Loucy (cell line): ENCODE measurements around the gene PRPSAP2.

Experiments used
- H2AFZ ChIP-seq: fragments of 200-600 bp; sonication (generic); 2 replicates; pipeline ENCODE4 v1.6.0; 2016; ENCODE audit warnings: antibody characterized with exemption, mild to moderate bottlenecking, low read length, moderate library complexity
- H3F3A ChIP-seq: fragments of 200-600 bp; 2 replicates; pipeline ENCODE4 v1.6.0; 2016; ENCODE audit warnings: antibody characterized with exemption, low read depth, mild to moderate bottlenecking
- H3K27me3 ChIP-seq: fragments of 200-600 bp; sonication (generic); 2 replicates; pipeline ENCODE4 v1.6.1; 2014; ENCODE audit warnings: low read length, mild to moderate bottlenecking; ENCODE audit not compliant: insufficient read depth, poor library complexity, severe bottlenecking
- H3K36me3 ChIP-seq: fragments of 200-600 bp; sonication (generic); 2 replicates; pipeline ENCODE4 v1.6.1; 2016; ENCODE audit warnings: low read length; ENCODE audit not compliant: insufficient read depth
- H3K4me1 ChIP-seq: fragments of 200-600 bp; sonication (generic); 2 replicates; pipeline ENCODE4 v1.5.1; 2014; ENCODE audit warnings: low read length, mild to moderate bottlenecking; ENCODE audit not compliant: insufficient read depth, poor library complexity, severe bottlenecking
- H3K4me2 ChIP-seq: fragments of 200-600 bp; sonication (generic); 2 replicates; pipeline ENCODE4 v1.6.0; 2014; ENCODE audit warnings: antibody characterized with exemption, low read length, low read depth, mild to moderate bottlenecking; ENCODE audit not compliant: poor library complexity, severe bottlenecking
- H3K4me3 ChIP-seq: fragments of 200-600 bp; sonication (generic); 2 replicates; pipeline ENCODE4 v1.5.1; 2014; ENCODE audit warnings: low read length, mild to moderate bottlenecking, mixed read lengths; ENCODE audit not compliant: poor library complexity, severe bottlenecking
- H3K79me2 ChIP-seq: fragments of 200-600 bp; sonication (generic); 2 replicates; pipeline ENCODE4 v1.6.1; 2014; ENCODE audit warnings: low read length; ENCODE audit not compliant: insufficient read depth
- H3K9ac ChIP-seq: fragments of 200-600 bp; sonication (generic); 2 replicates; pipeline ENCODE4 v1.6.0; 2014; ENCODE audit warnings: mild to moderate bottlenecking, low read depth, low read length, moderate library complexity; ENCODE audit not compliant: poor library complexity, severe bottlenecking
- H3K9me2 ChIP-seq: fragments of 200-600 bp; sonication (generic); replicated peaks from 2 replicates; pipeline ENCODE4 v1.6.1; 2016; ENCODE audit warnings: low read depth, low read length, mixed read lengths
- H3K9me3 ChIP-seq: fragments of 200-600 bp; sonication (generic); 2 replicates; pipeline ENCODE4 v1.6.1; 2014; ENCODE audit warnings: mild to moderate bottlenecking, antibody characterized with exemption, low read length, low read depth; ENCODE audit not compliant: insufficient read depth
- H4K20me1 ChIP-seq: fragments of 200-600 bp; sonication (generic); 2 replicates; pipeline ENCODE4 v1.6.0; 2014; ENCODE audit warnings: antibody characterized with exemption, low read length, mild to moderate bottlenecking; ENCODE audit not compliant: insufficient read depth, poor library complexity, severe bottlenecking
- EZH2phosphoT487 ChIP-seq: fragments of 200-600 bp; IDR thresholded peaks from 2 replicates; pipeline ENCODE4 v1.6.1; 2018; ENCODE audit warnings: antibody characterized with exemption, mild to moderate bottlenecking, moderate library complexity, borderline replicate concordance
- TF ChIP-seq, protein P1 (sequence below): fragments of 200-600 bp; sonication (generic); conservative IDR thresholded peaks from 2 replicates; pipeline ENCODE4 v1.5.1; 2014; ENCODE audit warnings: mild to moderate bottlenecking, antibody characterized with exemption, low read length

PRPSAP2 gene

GRCh38 chr17:18957831-18958230 is 99.9 kb downstream of the PRPSAP2 start:
- Histone ChIP-seq H3K36me3 (no peaks in the 10 kb centered on the region), H3K4me1 (peaks cover 41% of the 10 kb centered on the region), H3K9me2 (no peaks in the 10 kb centered on the region), H4K20me1 (no peaks in the 10 kb centered on the region), H3K79me2 (no peaks in the 10 kb centered on the region), H3K9ac (no peak overlapping the region), H3F3A (no peaks in the 10 kb centered on the region), H3K9me3 (no peaks in the 10 kb centered on the region), H2AFZ (no peak overlapping the region), H3K4me2 (no peak overlapping the region), H3K4me3 (no peak overlapping the region), H3K27me3 (no peaks in the 10 kb centered on the region)
- no peak for TF ChIP-seq EZH2phosphoT487
- TF ChIP-seq, protein P1, sequence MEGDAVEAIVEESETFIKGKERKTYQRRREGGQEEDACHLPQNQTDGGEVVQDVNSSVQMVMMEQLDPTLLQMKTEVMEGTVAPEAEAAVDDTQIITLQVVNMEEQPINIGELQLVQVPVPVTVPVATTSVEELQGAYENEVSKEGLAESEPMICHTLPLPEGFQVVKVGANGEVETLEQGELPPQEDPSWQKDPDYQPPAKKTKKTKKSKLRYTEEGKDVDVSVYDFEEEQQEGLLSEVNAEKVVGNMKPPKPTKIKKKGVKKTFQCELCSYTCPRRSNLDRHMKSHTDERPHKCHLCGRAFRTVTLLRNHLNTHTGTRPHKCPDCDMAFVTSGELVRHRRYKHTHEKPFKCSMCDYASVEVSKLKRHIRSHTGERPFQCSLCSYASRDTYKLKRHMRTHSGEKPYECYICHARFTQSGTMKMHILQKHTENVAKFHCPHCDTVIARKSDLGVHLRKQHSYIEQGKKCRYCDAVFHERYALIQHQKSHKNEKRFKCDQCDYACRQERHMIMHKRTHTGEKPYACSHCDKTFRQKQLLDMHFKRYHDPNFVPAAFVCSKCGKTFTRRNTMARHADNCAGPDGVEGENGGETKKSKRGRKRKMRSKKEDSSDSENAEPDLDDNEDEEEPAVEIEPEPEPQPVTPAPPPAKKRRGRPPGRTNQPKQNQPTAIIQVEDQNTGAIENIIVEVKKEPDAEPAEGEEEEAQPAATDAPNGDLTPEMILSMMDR: no peak

DNA sequence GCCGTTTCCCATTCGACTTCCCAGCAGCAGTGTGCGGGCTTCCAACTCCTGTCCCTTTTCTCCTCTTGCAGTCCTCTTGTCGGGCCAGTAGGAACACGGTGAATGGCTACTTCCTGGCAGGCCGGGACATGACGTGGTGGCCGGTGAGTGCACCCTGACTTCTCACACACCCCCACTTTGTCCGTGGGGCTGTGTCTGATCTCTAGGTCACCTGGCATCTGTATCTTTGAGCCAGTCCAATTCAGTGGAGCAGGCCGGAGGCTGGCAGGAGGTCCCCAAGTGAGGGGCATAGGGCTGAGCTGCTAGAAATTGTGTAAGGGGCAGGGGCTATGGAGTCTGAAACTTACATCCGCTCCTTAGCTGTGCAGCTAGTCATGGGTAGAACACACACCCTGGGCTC is 100.7 kb downstream of the PRPSAP2 start:
- Histone ChIP-seq H3K9me3 (no peaks in the 10 kb centered on the region), H3K79me2 (no peaks in the 10 kb centered on the region), H2AFZ (no peak overlapping the region), H3K9ac (no peak overlapping the region), H3K9me2 (no peaks in the 10 kb centered on the region), H3K4me2 (no peak overlapping the region), H3K4me1 (peaks cover 43% of the 10 kb centered on the region), H3K36me3 (no peaks in the 10 kb centered on the region), H4K20me1 (no peaks in the 10 kb centered on the region), H3K27me3 (no peaks in the 10 kb centered on the region), H3F3A (no peaks in the 10 kb centered on the region), H3K4me3 (no peak overlapping the region)
- TF ChIP-seq, protein P1: no peak
- TF ChIP-seq EZH2phosphoT487: no peak

GRCh38 chr17:18959071-18959844 is 101.3 kb downstream of the PRPSAP2 start:
- Histone ChIP-seq H3K4me1 (peaks cover 38% of the 10 kb centered on the region), H2AFZ (no peak overlapping the region), H4K20me1 (no peaks in the 10 kb centered on the region), H3K4me2 (no peak overlapping the region), H3F3A (no peaks in the 10 kb centered on the region), H3K79me2 (no peaks in the 10 kb centered on the region), H3K36me3 (no peaks in the 10 kb centered on the region), H3K9ac (no peak overlapping the region), H3K27me3 (no peaks in the 10 kb centered on the region), H3K4me3 (no peak overlapping the region), H3K9me2 (no peaks in the 10 kb centered on the region), H3K9me3 (no peaks in the 10 kb centered on the region)
- TF ChIP-seq, protein P1: no peak
- TF ChIP-seq EZH2phosphoT487: no peak
